OCI-LY3 (cell line): ENCODE results near the gene NPEPL1.
"Not testable (repeated sequence)": the region's sequence is repeated elsewhere in the genome, so short reads cannot be mapped to it uniquely, and the experiment has no call there.

Experiments
- H2AFZ ChIP-seq: fragments of 200-600, 300-600 bp; shearing (Covaris generic); 2 replicates; pipeline ENCODE4 v1.6.0; 2014; ENCODE audit warnings: antibody characterized with exemption, low read depth, low read length
- H3K27ac ChIP-seq: fragments of 200-600, 300-600 bp; sonication (generic); 2 replicates; pipeline ENCODE4 v1.5.1; 2014; ENCODE audit warnings: mild to moderate bottlenecking, low read length, moderate library complexity, mixed read lengths
- H3K27me3 ChIP-seq: fragments of 200-600, 300-600 bp; sonication (generic); 2 replicates; pipeline ENCODE4 v1.6.1; 2014; ENCODE audit warnings: low read depth, low read length, mixed read lengths
- H3K36me3 ChIP-seq: fragments of 200-600, 300-600 bp; sonication (generic); replicated peaks from 2 replicates; pipeline ENCODE3; 2014; ENCODE audit warnings: low read depth, low read length, mixed read lengths
- H3K4me1 ChIP-seq: fragments of 300-600, 200-600 bp; sonication (generic); 2 replicates; pipeline ENCODE4 v1.6.1; 2014; ENCODE audit warnings: low read length, mixed read lengths
- H3K4me2 ChIP-seq: fragments of 200-600, 300-600 bp; sonication (generic); 2 replicates; pipeline ENCODE4 v1.6.1; 2014; ENCODE audit warnings: low read length, mixed read lengths
- H3K4me3 ChIP-seq: fragments of 300-600, 200-600 bp; sonication (generic); 2 replicates; pipeline ENCODE4 v1.5.1; 2014; ENCODE audit warnings: antibody characterized with exemption, mild to moderate bottlenecking, low read length, moderate library complexity
- H3K79me2 ChIP-seq: fragments of 300-600, 200-600 bp; shearing (Covaris generic); 2 replicates; pipeline ENCODE4 v1.6.1; 2014; ENCODE audit warnings: mild to moderate bottlenecking, low read length, mixed read lengths
- H3K9ac ChIP-seq: fragments of 300-600, 200-600 bp; shearing (Covaris generic); 2 replicates; pipeline ENCODE4 v1.6.0; 2014; ENCODE audit warnings: mild to moderate bottlenecking, low read length, moderate library complexity
- H3K9me3 ChIP-seq: fragments of 200-600, 300-600 bp; shearing (Covaris generic); 2 replicates; pipeline ENCODE4 v1.6.1; 2014; ENCODE audit warnings: low read length, mixed read lengths; ENCODE audit not compliant: insufficient read depth
- H4K20me1 ChIP-seq: fragments of 200-600, 300-600 bp; sonication (generic); 2 replicates; pipeline ENCODE4 v1.6.1; 2016; ENCODE audit warnings: low read length, mixed read lengths; ENCODE audit not compliant: insufficient read depth
- EZH2phosphoT487 ChIP-seq: fragments of 200-600 bp; shearing (Covaris generic); IDR thresholded peaks from 2 replicates; pipeline ENCODE4 v1.6.1; 2018; ENCODE audit warnings: antibody characterized with exemption, mixed run types, low read depth
- TF ChIP-seq, protein P1 (sequence below): fragments of 200-600, 300-600 bp; sonication (generic); IDR thresholded peaks from 2 replicates; pipeline ENCODE4 v1.5.1; 2014; ENCODE audit warnings: antibody characterized with exemption, low read length, low read depth

Gene NPEPL1, protein sequence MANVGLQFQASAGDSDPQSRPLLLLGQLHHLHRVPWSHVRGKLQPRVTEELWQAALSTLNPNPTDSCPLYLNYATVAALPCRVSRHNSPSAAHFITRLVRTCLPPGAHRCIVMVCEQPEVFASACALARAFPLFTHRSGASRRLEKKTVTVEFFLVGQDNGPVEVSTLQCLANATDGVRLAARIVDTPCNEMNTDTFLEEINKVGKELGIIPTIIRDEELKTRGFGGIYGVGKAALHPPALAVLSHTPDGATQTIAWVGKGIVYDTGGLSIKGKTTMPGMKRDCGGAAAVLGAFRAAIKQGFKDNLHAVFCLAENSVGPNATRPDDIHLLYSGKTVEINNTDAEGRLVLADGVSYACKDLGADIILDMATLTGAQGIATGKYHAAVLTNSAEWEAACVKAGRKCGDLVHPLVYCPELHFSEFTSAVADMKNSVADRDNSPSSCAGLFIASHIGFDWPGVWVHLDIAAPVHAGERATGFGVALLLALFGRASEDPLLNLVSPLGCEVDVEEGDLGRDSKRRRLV

DNA sequence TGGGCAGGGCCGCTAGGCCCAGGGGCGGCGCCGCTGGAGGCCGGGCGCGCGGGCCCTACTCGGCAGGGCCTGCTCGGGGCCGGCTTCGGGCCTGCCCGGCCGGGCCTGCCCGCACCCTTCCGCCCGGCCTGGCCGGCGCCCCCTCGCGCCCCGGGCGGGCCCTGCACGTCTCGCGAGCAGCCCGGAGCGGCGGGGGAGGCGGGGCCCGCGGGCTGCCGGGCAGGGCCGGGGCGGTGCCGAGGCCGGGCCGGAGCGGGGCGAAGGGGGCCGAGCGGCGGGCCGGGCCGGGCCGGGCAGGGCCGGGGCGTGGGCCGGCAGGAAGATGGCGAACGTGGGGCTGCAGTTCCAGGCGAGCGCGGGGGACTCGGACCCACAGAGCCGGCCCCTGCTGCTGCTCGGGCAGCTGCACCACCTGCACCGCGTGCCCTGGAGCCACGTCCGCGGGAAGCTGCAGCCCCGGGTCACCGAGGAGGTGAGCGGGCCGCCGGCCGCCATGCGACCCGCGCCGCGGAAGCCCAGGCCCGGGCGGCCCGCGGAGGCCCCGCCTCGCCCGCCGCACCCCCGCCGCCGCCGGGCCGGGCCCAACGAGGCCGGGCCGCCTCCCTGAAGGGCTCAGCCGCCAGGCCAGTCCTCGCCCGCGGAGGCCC, at the start of gene NPEPL1:
Gene NPEPL1 (plus strand): TSS at position 222 of the 647 bp plus-strand sequence. CDS start 101 bp downstream, at position 323.
- H3K9ac ChIP-seq, result peak within 1 kb of the TSS; percentile 73

DNA sequence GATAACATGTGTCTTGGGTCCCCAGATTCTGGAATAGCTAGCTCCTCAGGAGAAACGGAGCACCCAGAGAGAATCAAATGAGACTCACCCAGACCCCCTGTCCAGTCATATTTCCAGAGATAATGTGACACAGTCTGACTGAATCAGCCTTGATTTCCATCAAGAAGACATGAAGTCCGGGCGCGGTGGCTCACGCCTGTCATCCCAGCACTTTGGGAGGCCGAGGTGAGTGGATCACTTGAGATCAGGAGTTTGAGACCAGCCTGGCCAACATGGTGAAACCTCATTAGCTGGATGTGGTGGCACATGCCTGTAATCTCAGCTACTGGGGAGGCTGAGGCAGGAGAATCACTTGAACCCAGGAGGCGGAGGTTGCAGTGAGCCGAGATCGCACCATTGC, 49.7 kb upstream of the NPEPL1 start:
- H3K36me3 ChIP-seq, H3K4me3 ChIP-seq, H3K9me3 ChIP-seq, H3K4me2 ChIP-seq, H3K9ac ChIP-seq, H3K4me1 ChIP-seq, H4K20me1 ChIP-seq, H3K27ac ChIP-seq, H3K79me2 ChIP-seq, H2AFZ ChIP-seq: not testable (repeated sequence)
- H3K27me3 ChIP-seq, result peaks cover 41% of the 10 kb centered on the region

More for the DNA sequence above, at the start of gene NPEPL1:
- Histone ChIP-seq H3K4me1 (peaks cover 13% of the 10 kb centered on the region), H4K20me1 (no peaks in the 10 kb centered on the region), H3K36me3 (peaks cover 17% of the 10 kb centered on the region), H3K27me3 (no peaks in the 10 kb centered on the region), H3K27ac (no peak within 1 kb of the TSS), H3K4me3 (peak within 1 kb of the TSS; percentile 79), H3K9me3 (no peaks in the 10 kb centered on the region), H2AFZ (peak within 1 kb of the TSS; percentile 87), H3K4me2 (peak within 1 kb of the TSS; percentile 82), H3K79me2 (peaks cover 10% of the 10 kb centered on the region)
- no peak for TF ChIP-seq EZH2phosphoT487
- TF ChIP-seq, protein P1, sequence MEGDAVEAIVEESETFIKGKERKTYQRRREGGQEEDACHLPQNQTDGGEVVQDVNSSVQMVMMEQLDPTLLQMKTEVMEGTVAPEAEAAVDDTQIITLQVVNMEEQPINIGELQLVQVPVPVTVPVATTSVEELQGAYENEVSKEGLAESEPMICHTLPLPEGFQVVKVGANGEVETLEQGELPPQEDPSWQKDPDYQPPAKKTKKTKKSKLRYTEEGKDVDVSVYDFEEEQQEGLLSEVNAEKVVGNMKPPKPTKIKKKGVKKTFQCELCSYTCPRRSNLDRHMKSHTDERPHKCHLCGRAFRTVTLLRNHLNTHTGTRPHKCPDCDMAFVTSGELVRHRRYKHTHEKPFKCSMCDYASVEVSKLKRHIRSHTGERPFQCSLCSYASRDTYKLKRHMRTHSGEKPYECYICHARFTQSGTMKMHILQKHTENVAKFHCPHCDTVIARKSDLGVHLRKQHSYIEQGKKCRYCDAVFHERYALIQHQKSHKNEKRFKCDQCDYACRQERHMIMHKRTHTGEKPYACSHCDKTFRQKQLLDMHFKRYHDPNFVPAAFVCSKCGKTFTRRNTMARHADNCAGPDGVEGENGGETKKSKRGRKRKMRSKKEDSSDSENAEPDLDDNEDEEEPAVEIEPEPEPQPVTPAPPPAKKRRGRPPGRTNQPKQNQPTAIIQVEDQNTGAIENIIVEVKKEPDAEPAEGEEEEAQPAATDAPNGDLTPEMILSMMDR, result no peak

DNA sequence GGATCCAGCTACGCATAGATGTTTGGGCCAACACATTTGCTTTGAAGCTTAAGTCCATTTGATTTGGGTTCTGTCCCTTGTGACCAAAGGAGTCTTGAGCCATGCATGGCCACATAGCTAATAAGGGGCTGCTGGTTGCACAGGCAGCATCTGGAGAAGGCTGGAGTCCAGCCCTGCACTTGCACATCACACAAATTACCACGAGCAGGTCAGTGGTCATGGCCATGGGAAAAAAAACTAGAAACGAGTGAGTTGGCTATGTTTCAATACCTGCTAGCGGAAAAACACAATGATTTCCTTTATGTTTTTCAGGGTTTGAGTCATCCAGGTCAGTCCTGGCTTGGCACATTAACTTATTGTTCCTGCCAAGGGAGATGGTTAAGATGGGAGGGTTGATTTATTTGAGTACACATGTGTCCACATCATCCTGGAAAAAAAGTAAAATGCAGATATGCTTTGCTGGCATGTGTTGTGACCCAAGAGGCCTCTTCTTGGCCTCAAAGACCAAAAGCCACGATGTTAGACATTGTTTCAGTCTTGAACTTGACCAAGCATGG, 47.1 kb upstream of the NPEPL1 start:
- Histone ChIP-seq H3K27me3 (peaks cover 15% of the 10 kb centered on the region), H3K9me3 (no peaks in the 10 kb centered on the region), H2AFZ (no peak overlapping the region), H3K27ac (no peak overlapping the region), H3K4me2 (no peak overlapping the region), H3K9ac (no peak overlapping the region), H3K4me1 (no peaks in the 10 kb centered on the region), H3K79me2 (no peaks in the 10 kb centered on the region), H4K20me1 (no peaks in the 10 kb centered on the region), H3K36me3 (no peaks in the 10 kb centered on the region), H3K4me3 (no peak overlapping the region)
- TF ChIP-seq, protein P1, result no peak
- TF ChIP-seq EZH2phosphoT487, result no peak

DNA sequence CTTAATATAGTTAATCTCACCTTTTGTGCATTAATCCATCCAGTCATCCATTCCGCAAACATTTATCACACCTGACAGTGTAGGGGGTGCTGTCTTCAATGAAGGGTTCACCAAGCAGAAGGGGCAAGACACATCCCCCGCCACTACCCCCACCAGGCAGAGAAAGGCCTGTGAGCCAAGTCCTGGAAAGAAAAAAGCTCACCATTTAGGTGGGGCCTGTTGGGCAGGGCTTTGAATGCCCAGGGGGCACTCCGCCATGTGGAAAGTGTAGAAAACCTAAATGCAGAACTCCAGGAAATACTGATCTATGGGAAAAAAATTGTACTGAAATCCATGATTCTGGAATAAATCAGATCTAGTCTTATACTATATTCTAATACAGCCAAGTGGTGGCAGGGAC, 46.3 kb upstream of the NPEPL1 start:
- peaks cover 8% of the 10 kb centered on the region for H3K27me3 ChIP-seq

More for the DNA sequence above, 46.3 kb upstream of the NPEPL1 start:
- Histone ChIP-seq H3K9me3 (no peaks in the 10 kb centered on the region), H3K4me1 (no peaks in the 10 kb centered on the region), H3K36me3 (no peaks in the 10 kb centered on the region), H3K4me2 (no peak overlapping the region), H3K4me3 (no peak overlapping the region), H4K20me1 (no peaks in the 10 kb centered on the region), H3K79me2 (peaks cover 2% of the 10 kb centered on the region), H2AFZ (no peak overlapping the region), H3K9ac (no peak overlapping the region), H3K27ac (no peak overlapping the region)
- TF ChIP-seq, protein P1, result no peak
- no peak for TF ChIP-seq EZH2phosphoT487
